ENCODE data around the gene GATA3. TPM values are rescaled to one million over a fixed set of nuclear protein-coding genes. Genes with fewer than 3 reads are reported as not detected.
"Not testable (repeated sequence)": the region's sequence is repeated elsewhere in the genome, so short reads cannot be mapped to it uniquely, and the experiment has no call there.

GATA3 gene
- polyA plus RNA-seq (ENCODE audit: insufficient read length in 12 of 12) = 10 to 100 TPM in 2 of 12 donors, 1 to 10 TPM in 1, under 1 TPM in 7, not detected in 2; 0.43 to 71.0 (median 0.59) TPM
- long read RNA-seq, donor 1 = 0 reads
- long read RNA-seq, donor 2 = 0 reads
- long read RNA-seq, donor 3 = 0 reads
- long read RNA-seq, donor 4 = 0 reads
- long read RNA-seq, donor 5 = 0 reads
- long read RNA-seq, donor 6 = 0 reads
- long read RNA-seq, donor 7 = 0 reads
- long read RNA-seq, donor 8 = 0 reads
- long read RNA-seq, donor 9, partial matches to known transcripts = 8 of 12 reads
- long read RNA-seq, donor 9, other reads (novel, unspliced or antisense) = 0 of 12 reads
- long read RNA-seq, donor 10 = 0 reads
- long read RNA-seq, donor 11 = 0 reads

DNA sequence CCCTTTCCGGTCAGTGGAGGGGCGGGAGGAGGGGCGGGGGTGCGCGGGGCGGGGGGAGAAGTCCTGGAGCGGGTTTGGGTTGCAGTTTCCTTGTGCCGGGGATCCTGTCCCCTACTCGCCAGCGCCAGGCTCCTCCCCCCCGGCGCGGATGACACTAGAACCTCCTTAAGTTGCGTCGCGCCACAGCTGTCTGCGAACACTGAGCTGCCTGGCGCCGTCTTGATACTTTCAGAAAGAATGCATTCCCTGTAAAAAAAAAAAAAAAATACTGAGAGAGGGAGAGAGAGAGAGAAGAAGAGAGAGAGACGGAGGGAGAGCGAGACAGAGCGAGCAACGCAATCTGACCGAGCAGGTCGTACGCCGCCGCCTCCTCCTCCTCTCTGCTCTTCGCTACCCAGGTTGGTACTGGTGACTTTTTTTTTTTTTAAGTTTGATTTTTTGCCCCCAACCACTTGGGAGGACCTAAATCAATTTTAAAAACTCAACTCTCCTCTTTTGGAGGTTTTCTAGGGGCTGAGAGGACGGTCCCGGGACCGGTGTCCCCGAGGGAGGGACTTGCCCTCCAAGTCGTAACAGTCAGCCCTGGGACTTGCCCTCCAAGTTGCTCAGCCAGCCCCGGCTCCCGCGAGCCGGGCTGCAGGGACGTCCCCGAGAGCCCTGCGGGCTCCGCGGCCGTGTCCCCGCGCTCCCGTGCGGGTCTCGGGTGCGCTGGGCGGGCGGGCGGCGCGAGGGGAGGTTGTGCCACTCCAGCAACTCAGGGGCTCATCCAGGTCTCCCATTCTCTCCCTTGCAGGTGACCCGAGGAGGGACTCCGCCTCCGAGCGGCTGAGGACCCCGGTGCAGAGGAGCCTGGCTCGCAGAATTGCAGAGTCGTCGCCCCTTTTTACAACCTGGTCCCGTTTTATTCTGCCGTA lies at the start of gene GATA3:
Gene GATA3 (plus strand): TSS at position 195 of the 914 bp plus-strand sequence. CDS start 968 bp downstream, outside the sequence.
- DNase-seq = no peak

DNA sequence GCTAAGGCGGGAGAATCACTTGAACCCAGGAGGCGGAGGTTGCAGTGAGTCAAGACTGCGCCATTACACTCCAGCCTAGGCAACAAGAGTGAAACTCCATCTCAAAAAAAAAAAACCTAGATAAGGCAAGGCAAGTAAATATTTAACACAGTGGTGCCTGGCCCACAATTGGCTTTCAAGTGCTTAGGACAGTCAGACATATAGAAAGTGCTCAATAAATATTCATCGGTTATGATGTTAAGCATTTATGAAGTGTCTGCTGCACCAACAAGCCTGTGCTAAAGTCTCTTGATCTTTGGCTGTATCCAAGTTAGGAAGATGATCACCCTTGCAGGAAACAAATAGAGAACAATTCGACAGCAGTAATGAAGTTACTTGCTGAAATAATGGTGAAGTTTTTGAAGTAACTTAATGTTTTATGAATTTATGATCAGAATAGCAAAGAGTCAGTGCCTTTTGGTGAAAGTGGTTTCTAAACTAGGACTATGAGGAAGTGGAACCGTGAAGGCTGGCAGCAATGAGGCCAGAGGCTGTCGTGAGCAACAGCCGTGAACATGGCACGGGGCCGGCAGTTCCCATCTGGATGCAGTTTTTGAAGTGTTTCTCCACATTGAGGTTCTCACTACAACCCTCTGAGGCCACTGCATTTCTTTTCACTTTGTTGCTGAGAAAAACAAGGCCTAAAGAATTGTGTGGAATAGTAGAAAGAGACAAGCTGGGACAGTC lies 48.1 kb upstream of the GATA3 start:
- no peak for DNase-seq

DNA sequence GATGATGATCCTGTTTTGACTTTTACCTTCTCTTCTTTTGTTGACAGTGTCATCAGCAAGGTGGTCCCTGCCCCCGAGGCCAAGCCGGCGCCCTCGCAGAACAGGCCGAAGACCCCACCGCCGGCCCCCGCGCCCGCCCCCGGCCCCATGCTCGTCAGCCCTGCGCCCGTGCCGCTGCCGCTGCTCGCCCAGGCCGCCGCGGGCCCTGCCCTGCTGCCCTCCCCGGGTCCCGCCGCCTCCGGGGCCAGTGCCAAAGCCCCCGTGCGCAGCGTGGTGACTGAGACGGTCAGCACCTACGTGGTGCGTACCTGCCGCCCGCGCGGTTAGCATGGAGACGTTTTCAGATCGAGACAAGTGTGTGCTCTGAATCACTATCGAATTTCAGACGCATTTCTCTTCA lies 45.5 kb upstream of the GATA3 start:
- DNase-seq = no peak

DNA sequence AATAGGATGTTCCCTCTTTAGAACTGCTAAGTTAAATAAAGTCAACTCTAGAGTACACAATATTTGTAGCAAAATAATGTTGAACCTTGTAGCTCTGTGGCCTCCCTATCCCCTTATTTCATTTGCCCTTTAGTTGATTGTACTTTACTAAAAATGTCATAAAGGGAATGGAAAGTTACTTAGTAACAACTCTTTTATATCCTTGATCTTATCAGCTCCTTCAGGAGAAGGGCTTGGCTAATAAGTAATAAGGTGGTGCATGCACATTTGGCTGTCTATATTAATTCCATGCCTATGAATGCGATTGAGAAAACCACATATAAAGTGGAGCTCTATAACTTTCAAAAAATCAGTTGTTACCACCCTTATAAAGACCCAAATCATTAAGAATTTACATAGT lies 41.5 kb upstream of the GATA3 start:
- no peak for DNase-seq

DNA sequence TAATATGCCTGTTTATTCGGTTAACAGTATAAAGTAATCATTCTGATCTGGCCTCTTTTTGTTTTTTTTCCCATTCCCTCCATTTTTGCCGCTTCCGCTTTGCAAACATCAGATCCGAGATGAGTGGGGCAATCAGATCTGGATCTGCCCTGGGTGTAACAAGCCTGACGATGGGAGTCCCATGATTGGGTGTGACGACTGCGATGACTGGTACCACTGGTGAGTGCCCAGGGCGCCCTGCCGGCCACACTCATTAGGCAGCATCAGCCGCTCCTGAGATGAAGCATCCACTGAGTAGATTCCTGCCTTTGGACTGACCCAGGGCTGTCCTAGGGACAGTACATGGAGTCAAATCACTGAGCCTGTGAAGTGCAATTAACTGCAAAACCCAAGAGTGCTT lies 40.9 kb upstream of the GATA3 start:
- DNase-seq = no peak

DNA sequence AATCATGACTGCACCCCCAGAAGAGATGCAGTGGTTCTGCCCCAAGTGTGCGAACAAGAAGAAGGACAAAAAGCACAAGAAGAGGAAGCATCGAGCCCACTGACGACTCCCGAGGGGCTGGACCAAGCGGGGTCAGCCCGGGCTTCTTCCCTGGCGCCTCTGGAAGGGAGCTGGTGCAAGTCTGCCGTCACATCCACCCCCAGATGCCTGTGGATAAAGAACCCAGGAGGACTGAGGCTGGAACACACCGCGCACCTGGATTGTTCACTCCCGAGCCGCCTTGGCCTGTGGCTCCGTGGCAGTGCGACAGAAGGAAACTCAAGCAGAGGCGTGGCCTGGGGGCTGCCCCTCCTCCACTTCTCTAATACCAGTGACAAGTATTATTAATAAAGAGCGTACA lies 39.8 kb upstream of the GATA3 start:
- no peak for DNase-seq

DNA sequence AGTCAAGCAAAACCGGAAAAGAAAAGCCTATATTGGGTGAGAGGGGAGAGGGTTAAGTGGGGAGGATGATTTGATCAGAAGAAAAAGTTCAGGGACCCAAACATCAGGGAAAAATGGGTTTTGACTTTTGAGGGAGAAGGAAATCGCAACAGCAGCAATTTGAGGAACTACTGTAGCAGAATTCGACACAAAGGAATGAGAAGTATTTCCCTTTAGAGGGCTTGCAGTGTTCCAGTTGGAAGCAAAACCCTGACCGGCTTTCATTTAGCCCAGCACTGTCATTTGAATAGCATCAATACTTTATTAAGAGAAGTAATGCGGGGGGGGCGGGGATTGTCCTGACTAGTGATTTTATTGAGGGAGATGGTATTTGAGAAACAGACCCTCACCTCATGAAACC lies 37.2 kb upstream of the GATA3 start:
- no peak for DNase-seq

DNA sequence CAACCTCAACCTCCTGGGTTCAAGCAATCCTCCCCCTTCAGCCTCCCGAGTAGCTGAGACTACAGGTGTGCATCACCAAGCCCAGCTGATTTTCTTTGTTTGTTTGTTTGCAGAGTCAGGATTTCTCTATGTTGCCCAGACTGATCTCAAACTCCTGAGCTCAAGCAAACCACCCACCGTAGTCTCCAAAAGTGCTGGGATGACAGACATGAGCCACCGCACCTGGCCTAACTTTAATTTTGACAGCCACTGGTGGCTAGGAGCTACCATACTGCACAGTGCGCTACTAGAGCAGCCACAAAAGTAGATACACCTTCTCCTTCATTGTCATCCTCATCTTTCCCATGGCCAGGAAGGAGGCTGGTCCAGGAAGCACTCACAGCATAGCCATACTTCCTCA lies 31.2 kb upstream of the GATA3 start:
- DNase-seq = no peak

DNA sequence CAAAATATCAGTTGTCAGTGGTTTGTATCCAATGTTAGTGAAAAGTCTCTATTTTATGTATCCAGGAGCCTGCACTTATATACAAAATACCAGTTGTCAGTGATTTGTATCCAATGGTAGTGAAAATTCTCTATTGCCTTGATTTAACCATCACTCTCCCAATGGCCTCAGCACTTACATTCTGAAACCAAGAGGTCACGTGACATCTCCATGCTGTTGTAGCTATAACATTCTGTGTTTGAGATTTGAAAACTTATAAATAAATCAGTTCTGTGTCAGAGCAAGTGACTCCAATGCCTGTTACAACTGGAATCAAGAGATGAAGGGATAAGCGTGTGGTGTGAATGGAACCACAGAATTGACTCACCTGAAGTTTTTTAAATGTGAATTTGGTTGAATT lies 30.6 kb upstream of the GATA3 start:
- no peak for DNase-seq

DNA sequence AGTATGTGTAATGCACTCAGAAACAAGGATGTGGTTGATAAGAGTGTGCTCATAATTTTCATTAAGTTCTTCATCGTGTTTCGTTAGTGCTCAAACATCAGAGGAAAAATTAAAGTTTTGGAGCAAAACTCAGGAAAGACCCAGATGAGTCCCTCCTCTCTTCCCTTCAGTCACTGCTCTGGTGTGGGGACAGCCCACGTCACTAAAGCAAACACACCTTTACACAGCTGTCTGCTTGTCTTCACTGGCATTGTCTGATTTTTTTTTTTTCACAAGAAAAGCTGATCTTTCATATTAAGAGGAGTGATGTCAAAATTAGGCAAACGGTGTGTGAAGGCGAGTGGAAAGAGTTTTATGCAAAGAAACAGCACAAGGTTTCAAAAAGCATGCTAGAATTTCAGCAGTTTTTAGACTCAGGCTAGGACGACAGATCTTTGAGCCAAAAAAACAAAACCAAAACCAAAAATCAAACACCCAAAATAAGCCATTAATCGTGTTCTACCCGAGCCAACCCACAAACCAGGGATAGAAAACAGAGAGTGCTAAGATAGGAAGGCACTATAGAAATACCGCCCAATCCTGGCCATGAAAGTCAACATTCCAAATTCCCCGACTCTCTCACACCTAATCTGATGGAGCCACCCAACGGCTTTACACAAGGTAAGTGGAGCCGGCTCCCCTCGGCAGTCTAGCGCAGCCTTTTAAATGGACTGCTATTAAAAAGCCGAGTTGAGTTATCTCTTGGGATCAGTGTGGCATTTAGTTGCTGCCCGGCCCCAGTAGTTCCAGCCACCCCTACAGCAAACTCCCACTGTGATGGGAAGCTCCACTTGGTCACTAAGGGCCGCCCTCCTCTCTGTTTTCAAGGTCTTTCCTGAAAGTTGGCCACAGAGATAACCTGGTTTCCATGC lies 27.9 kb upstream of the GATA3 start:
- DNase-seq = no peak

DNA sequence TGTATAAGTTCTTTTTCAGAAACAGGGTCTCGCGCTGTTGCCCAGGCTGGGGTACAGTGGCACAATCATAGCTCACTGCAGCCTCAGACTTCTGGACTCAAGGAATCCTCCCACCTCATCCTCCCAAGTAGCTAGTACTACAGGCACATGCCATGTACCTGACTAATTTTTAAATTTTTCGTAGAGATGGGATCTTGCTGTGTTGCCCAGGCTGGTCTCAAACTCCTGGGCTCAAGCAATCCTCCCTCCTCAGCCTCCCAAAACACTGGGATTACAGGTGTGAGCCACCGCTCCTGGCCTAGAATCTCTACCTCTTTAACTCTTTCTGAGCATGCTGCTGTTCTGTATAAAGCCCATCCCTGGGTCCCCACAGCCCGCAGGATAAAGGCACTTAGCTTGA lies 23.3 kb upstream of the GATA3 start:
- DNase-seq = not testable (repeated sequence)

DNA sequence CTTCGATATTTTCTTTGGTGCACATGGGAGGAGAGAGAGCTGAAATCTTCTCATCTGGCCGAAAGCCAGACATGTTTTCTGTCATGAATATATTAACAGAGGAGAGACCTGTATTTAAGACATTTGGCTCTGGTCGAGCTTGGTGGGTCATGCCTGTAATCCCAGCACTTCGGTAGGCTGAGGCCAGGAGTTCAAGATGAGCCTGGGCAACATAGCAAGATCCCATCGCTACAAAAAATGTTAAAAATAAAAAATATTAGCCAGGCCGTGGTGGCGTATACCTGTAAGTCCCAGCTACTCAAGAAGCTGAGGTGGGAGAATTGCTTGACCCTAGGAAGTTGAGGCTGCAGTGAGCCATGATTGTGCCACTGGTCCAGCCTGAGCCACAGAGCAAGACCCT lies 21.9 kb upstream of the GATA3 start:
- DNase-seq = no peak

DNA sequence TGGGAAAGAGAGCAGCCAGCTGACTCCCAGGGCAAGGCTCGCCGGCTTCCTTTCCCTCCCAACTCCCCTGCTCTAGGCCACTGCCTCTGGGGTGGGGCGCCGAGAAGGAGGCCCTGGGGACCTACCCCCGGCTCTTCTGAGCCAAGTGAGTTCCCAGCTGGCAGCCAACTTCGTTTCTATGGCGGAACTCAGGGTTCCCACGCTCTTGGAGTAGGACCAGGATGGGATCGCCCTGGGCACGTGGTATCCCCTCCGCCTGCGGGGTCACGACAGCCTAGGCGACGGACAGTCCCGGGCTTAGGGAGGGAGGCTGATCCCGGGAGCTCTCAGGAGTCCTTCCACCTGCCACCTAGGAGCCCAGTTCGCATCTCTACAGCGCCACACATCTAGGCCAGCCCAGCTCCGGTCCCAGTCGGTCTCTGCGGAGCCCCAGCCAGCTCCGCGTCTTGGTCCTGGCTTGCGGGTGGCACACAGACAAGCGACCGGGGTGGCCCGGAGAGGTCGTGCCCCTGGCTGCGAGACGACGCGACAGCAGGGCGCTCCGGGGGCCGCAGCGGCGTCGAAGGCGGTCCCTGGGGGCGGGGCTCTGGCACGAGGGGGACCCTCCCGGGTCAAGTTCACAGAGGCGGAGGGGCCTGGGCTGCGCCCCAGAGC lies 20.5 kb upstream of the GATA3 start:
- no peak for DNase-seq

DNA sequence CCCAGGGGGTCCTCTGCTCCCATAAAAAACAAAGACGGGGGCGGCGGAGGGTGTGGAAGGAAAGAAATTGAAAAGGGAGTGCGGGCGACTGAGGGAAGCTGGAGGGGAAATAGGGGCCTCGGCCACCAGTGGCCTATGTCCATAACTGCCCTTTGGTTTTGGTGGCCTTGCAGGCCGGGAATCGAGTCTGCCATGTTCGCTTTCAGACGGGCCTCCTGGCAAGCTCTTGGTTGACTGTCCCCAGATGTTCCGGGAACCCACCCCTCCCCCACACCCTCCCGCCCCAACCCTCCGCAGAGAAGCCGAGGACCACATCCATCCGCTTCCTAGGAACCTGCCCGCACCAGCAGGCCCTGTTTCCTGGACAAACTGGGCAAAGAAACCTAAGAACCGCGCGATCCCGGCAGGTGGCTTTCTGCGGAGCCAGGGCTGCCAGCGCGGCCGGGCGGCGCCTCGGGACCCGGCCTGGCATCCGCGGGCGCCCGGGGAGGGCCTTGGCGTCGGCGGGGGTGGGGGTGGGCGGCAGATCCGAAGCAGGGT lies 20.0 kb upstream of the GATA3 start:
- DNase-seq = no peak

DNA sequence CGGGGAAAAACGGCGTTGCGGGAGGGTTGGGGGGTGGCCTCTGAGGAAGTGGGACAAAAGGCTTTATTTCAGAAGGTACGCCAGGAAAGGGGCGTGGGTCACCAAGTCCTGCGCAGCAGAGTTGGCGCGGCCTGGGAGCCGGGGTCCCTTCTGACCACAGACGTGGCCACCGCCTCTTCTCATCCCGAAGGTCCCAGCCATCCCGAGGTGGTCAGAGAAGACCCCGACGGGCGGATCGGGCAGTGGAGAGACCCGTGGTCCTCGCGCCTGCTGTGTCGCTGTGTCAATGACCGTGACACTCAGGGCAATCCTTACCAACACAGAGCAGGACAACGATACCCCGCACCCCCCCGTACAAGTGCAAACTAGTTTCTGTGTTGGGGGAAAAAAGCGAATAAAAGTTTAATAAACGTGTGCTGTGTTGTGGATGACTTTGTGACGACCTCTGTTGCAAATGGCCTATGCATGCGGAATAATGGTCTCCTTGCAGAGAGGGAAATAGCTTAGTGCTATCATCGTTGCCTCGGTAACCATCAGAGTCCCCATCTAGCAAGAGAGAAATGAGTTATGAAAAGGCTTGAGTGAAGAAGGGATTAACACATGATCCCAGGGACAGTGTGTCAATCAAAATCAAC lies 19.4 kb upstream of the GATA3 start:
- no peak for DNase-seq

DNA sequence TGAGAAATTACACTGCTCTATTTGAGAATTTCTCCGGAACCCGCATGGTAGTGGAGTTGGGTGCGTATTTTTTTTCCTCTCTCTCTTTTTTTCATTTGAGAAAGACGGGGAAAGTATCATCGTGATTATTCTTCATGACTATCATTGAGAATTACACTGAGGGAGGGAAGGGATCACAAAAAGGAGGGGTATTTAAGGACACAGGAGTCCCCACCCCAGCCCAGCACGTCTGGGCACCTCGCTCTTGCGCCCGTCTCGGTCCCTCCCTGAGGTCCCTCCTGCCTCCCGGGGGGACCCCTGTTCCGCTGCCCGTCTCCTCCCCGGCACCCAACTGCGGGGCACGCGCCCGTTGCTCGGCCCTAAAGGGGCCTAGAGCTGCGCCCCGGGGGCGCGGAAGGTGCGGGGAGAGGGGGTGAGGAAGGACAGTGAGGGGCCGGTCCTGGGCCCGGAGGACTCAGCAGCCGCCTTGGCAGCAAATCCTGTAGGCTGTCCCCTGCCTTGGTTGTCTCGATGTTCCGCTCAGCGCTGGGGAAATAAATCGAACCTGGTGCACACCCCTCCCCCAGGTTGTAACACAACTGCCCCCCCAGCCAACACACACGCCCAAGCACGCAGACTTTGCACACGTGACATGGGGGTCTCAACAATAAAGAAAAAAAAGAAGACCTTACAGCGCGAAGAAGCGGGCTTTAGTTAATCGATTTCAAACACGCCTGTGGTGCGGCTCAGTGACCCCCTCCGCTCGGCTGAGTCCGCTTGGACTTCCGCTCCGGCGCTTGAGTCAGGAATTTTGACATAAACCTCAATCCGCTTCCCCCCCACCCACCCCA lies 18.6 kb upstream of the GATA3 start:
- DNase-seq = no peak

DNA sequence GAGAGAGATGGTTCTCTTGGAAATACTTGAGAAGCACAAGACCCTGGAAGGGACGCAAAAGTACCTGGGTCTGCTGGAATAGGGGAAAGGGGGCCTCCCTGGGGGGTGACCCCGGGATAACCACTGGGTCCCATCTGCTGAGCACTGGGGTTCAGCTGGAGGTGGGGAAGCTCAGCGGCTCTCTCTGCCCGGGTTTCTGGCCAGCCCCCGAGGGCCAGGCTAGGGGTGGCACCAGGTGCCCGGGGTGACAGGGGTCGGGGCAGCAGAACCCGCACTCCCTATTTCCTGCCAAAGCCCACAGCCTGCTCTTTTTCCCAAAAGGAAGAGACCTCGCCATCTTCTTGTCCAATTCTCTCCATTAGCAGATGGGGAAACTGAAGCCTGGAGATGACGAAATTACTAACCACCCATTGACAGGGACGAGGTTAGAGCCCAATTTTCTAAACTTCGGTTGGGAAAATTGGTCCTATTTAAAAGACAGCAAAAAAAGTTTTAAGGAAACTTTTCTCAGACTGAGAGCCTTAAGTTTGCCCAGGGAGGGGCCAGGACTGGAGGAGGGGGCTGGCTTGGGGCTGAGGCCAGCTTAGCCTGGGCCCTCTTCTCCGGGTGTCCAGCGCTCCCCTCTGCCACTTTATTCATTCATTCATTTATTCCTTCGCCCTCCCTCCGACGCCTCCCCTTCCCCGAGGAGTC lies 17.8 kb upstream of the GATA3 start:
- DNase-seq = no peak

DNA sequence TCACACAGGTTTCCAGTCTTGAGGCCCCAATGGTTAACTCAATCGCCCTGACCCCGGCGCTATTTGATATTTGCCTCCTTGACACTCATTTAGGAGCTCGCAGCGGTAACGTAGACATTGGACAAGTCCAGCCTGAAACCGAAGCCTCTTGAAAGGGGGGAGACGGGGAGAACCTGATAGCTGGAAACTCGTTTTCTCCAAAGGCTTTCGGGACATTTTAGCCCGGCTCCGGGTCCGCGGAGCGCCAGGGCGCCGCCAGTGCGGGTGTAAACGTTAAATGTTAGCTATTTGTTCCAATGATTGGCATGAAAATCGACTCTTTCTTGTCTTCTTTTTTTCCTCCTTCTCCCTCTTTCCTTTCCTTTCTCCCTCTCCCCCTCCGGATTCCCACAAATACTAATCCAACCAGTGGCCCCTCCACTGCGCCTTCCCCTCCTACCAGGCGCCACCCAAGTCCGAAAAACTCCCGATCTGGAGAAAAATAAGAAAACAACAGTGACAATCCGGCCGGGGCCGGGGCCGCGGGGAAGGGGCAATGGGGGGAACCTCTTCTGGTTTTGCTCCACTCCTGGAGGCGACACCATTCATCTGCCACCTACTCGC lies 17.2 kb upstream of the GATA3 start:
- DNase-seq = no peak
